ENCODE results near the gene MMS19. TPM values are rescaled to one million over a fixed set of nuclear protein-coding genes. Genes with fewer than 3 reads are reported as not detected.

The MMS19 gene
- total RNA-seq, 2 experiments from 2014 or later: 91.3 to 107 TPM

DNA sequence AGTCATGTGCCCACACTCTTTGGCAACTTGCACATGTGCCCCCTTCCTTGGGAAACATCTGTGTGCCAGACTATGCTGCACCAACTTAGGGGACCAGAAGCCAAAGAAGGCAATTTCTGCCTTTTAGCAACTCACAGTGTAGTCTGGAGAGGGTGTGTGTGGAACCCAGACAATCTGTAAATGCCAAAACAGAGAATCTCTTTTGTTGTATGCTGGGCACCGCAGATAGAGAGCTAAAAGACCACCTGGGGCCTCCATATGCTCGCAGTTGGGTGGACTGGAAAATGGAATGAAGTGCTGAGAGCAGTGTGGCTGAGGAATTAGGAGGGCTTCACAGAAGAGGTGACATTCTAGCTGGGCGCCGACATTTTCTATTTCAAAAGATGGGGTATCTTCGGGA is 26.9 kb upstream of the MMS19 start:
- Mint-ChIP-seq H3K36me3 (ENCODE audit: low read depth) (no peaks in the 10 kb centered on the region), H3K9me3 (ENCODE audit: low read depth) (no peaks in the 10 kb centered on the region), H3K27ac (no peak overlapping the region), H3K27me3 (no peaks in the 10 kb centered on the region), H3K4me3 (no peak overlapping the region), H3K4me1 (no peaks in the 10 kb centered on the region)
- DNase-seq: no peak
- POLR2A ChIA-PET: no interaction called here
- intact Hi-C loops (cut with DNase I, micrococcal nuclease): no loop called here
- ATAC-seq: no peak
- CTCF ChIA-PET: no interaction called here

DNA sequence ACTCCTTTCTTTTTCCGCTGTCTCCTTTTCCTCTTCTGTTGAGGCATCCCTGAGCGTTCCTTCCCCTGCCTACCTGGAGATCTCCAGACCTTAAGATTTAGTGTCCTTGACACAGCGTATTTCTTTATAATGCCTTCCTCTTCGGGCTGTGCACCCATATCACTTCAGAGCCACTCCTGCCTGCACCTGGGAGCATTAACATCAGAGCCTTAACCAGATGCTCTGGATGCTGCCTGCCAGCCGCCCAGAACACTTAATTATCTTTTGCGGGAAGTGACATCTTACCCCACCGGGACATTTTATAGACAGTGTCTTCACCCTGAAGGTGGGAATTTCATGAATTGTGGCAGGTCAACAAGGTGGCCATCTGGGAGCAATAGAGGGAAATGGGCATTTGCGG is 24.7 kb upstream of the MMS19 start:
- Mint-ChIP-seq H3K27ac (no peak overlapping the region), H3K27me3 (no peaks in the 10 kb centered on the region), H3K9me3 (ENCODE audit: low read depth) (no peaks in the 10 kb centered on the region), H3K4me3 (no peak overlapping the region), H3K36me3 (ENCODE audit: low read depth) (no peaks in the 10 kb centered on the region), H3K4me1 (no peaks in the 10 kb centered on the region)
- no peak for ATAC-seq
- ChIA-PET CTCF (interaction anchor here (1.5 to 1.6 kb wide), 2 partner anchors 11 to 13 kb away, joined by 4 to 8 read pairs; no protein-coding TSS in a partner anchor), POLR2A (no interaction called here)
- intact Hi-C loops (cut with DNase I, micrococcal nuclease): no loop called here
- DNase-seq: no peak

DNA sequence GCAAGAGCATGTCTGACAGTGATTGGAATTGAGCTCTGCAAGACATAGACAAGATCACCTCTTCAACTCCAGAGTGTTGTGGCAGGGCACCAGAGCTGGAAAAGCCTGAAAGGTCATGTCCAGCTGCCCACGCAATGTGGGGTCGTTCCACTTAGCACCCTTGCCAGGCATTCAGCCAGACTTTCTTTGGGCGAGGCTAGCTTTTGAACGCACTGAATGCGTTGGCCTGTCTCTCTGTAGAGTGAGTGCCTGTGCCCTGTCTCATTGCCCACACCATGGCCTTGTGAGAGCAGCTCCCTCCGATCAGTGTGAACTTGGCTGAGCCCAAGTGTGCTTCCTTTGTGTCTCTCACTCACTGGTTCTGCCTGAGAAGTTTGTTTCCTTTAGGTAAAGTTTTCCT is 23.8 kb upstream of the MMS19 start:
- no peaks in the 10 kb centered on the region for H3K9me3 Mint-ChIP-seq (ENCODE audit: low read depth)
- no peaks in the 10 kb centered on the region for H3K27me3 Mint-ChIP-seq
- no peaks in the 10 kb centered on the region for H3K36me3 Mint-ChIP-seq (ENCODE audit: low read depth)
- ATAC-seq (no peak), DNase-seq (no peak)
- intact Hi-C loops (cut with DNase I, micrococcal nuclease): no loop called here
- POLR2A ChIA-PET: no interaction called here
- no peak overlapping the region for H3K27ac Mint-ChIP-seq
- no peaks in the 10 kb centered on the region for H3K4me1 Mint-ChIP-seq
- H3K4me3 Mint-ChIP-seq: no peak overlapping the region
- CTCF ChIA-PET: interaction anchor here (0.5 to 1.6 kb wide), 5 partner anchors 12 to 307 kb away, joined by 3 to 8 read pairs (median 4); partner anchors contain the start of gene RRP12

DNA sequence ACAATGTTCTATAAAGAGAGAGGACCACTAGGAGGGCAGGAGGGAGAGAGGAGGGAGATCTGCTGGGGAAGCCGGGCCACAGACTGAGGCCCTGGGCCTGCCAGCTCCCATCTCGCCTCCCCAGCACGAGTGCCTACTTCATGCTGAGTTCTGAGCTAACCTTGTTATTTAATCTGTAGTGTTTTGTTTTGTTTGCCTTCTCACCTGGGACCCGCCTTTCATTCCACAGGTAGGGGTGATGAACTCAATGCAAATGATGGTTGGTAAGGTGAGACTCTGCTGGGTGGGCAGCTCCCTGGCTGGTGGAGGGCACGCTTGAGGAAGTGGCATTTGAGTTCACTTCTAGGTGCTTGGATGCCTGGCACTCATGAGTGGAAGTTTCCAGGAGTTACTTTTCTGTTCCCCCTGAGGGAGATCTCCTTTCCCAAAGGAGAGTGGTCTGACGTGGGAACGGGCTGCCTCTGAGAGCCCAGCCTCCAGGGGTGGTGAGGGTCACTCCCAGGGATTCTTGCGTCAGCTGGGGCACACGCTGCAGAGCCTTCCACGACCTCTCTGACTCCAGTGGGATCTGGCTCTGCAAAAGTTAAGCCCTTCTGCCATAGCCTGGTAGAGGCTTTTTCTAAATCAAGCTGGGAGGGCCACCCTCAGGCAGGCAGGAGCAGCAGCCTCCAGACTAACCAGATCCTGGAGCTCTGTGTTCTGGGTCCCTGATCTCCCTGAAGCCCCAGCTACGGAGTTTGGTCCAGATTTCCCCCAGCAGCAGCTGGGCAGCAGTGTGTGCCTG is 22.9 kb upstream of the MMS19 start:
- Mint-ChIP-seq H3K27ac (no peak overlapping the region), H3K4me3 (no peak overlapping the region), H3K27me3 (no peaks in the 10 kb centered on the region), H3K9me3 (ENCODE audit: low read depth) (no peaks in the 10 kb centered on the region), H3K4me1 (no peaks in the 10 kb centered on the region), H3K36me3 (ENCODE audit: low read depth) (no peaks in the 10 kb centered on the region)
- ATAC-seq: no peak
- DNase-seq: no peak
- intact Hi-C loops (cut with DNase I, micrococcal nuclease): no loop called here
- POLR2A ChIA-PET: no interaction called here
- CTCF ChIA-PET: interaction anchor here (0.5 to 1.5 kb wide), 7 partner anchors 13 to 464 kb away, joined by 3 to 8 read pairs (median 4); partner anchors contain the start of gene RRP12

DNA sequence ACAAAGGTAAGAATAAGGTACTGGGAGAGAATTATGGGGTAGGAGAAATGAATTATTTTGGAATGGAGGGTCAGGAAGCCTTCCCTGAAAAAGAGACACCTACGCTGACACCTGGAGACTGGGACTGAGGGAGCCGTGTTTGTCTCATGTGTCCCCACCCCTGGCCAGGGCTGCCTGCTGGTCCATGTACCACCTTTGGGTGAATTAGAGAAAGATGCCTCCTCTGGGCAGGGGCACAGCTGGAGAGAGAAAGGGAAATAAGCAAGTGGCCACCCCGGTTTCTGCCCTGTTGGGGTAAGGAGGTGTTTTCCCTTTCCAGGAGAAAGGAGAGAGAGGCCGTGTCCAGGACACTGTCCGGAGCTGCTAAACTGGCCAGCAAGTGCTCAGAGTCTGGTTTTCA is 22.3 kb upstream of the MMS19 start:
- Mint-ChIP-seq H3K27ac (no peak overlapping the region), H3K4me1 (no peaks in the 10 kb centered on the region), H3K9me3 (ENCODE audit: low read depth) (no peaks in the 10 kb centered on the region), H3K4me3 (no peak overlapping the region), H3K36me3 (ENCODE audit: low read depth) (no peaks in the 10 kb centered on the region), H3K27me3 (no peaks in the 10 kb centered on the region)
- ChIA-PET POLR2A (no interaction called here), CTCF (interaction anchor here (0.5 to 1.0 kb wide), 3 partner anchors 214 to 464 kb away, joined by 3 to 5 read pairs (median 4); no protein-coding TSS in a partner anchor)
- no peak for DNase-seq
- intact Hi-C loops (cut with DNase I, micrococcal nuclease): no loop called here
- ATAC-seq: no peak

DNA sequence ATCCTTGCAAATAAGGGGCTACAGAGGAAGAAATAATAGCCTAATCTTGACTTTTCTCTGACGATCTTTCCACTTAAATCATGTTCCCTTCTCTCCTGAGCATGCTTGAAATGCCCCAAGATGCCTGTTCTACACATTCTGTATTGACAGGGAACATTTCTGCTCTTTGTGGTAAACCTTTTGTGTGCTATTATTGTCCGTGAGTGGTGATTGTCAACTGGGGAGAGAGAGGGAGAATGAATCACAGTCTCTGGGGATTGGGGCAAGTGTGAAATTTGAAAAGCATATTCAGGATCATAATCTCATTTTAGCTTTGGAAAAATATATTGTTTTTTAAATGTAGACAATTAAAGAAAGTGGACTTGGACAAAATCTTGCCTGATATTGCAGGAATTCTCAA is 21.1 kb upstream of the MMS19 start:
- no peak for ATAC-seq
- H3K4me3 Mint-ChIP-seq: no peak overlapping the region
- no peak overlapping the region for H3K27ac Mint-ChIP-seq
- H3K27me3 Mint-ChIP-seq: no peaks in the 10 kb centered on the region
- intact Hi-C loops (cut with DNase I, micrococcal nuclease): no loop called here
- H3K9me3 Mint-ChIP-seq (ENCODE audit: low read depth): no peaks in the 10 kb centered on the region
- no peaks in the 10 kb centered on the region for H3K36me3 Mint-ChIP-seq (ENCODE audit: low read depth)
- POLR2A ChIA-PET: no interaction called here
- H3K4me1 Mint-ChIP-seq: no peaks in the 10 kb centered on the region
- CTCF ChIA-PET: no interaction called here
- DNase-seq: no peak

DNA sequence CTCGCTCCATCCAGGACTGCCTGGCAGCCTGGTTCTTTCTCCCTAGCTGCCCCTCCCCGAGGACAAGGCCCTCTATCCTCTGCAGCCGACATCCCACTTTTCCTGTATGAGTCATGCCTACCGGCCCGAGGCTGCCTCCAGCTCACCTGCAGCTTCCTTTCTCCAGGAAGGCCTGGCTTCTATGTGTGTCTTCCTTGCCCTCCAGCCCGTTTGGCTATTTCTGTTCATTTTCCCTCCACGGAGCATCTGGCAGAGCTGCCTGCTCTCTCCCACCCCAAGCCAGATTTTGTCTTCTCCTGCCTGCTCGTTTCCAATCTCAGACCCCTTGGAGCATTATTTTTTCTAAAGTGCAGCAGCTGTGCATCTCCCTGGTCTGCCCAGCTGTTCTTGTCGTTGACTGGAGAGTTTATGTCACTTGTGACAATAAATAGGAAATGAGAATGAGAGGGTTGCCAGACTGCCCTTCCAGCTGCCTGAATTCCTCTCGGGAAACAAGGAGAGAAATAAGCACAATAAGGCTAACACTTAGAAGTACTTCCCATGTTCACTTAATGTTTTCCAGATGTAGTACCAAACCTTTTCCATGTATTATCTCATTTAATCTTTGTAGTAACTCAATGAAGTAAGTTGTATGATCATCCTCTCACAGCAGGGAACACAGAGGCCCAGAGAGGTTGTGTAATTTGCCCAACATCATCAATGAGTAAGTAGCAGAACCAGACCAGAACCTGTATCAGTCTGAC is 20.2 kb upstream of the MMS19 start:
- no peak for DNase-seq
- no peak overlapping the region for H3K4me3 Mint-ChIP-seq
- POLR2A ChIA-PET: no interaction called here
- intact Hi-C loops (cut with DNase I, micrococcal nuclease): no loop called here
- H3K36me3 Mint-ChIP-seq (ENCODE audit: low read depth): no peaks in the 10 kb centered on the region
- H3K9me3 Mint-ChIP-seq (ENCODE audit: low read depth): no peaks in the 10 kb centered on the region
- H3K27me3 Mint-ChIP-seq: no peaks in the 10 kb centered on the region
- no peaks in the 10 kb centered on the region for H3K4me1 Mint-ChIP-seq
- no peak overlapping the region for H3K27ac Mint-ChIP-seq
- CTCF ChIA-PET: interaction anchor here (0.8 kb wide), 1 partner anchor 35 kb away, joined by 3 read pairs; no protein-coding TSS in a partner anchor
- ATAC-seq: no peak

DNA sequence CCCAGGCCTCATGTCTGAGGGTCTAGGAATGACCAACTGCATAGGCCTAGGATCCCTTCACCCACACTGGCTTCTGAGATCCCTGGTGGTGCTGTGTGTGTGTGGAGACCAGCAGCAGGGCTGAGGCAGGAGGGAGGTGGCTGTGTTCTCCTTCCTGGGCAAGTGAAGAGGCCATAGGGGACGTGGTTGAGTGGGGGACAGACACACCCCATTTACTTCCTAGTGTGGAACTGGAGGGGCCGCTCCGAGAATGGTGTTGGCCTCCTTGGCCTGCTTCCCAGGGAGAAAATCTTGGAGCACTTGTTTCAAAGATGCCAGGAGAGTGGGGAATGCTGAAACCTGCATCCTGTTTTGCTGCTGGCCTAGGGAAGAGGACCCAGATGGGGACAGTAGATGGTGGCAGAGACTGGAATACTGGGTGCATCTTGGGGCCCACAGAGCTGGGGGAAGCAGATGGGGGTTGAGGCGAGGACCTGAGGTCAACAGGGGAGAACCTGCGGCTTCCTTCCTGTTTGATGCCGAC is 19.6 kb upstream of the MMS19 start:
- POLR2A ChIA-PET: no interaction called here

DNA sequence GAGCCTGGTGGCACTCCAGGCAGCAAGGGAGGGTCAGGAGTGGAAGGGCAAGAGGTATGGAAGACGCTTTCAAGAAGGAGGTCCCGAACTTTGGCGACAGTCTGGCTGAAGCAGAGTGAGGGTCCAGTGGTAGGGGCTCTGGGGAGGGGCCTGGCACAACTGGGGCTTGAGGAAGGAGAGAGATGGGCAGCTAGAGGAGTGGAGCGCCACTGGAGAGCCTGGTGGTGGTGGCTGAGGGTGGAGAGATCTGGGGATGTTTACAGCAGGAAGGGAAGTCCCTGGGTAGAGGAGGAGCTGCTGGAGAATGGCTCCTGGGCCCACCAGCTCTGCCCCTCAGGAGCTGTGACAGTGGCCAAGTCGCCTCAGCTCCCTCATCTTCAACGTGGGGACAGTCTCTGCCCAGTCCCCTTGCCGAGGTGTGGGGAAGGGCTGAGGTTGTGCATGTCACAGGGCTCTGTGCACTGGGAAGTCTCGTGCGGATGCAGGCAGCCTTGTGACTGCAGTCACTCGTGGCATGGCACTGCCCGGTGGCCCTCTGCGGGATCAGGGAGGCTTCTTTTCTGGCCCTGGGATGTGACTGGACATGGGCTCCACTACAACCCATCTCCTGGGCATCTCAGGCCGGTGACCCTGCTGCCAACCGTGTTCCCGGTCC is 19.0 kb upstream of the MMS19 start:
- Mint-ChIP-seq H3K27me3 (peaks cover 2% of the 10 kb centered on the region), H3K27ac (no peak overlapping the region), H3K4me1 (no peaks in the 10 kb centered on the region), H3K36me3 (ENCODE audit: low read depth) (no peaks in the 10 kb centered on the region), H3K9me3 (ENCODE audit: low read depth) (no peaks in the 10 kb centered on the region), H3K4me3 (no peak overlapping the region)
- ATAC-seq (no peak), DNase-seq (no peak)
- CTCF ChIA-PET: interaction anchor here (0.6 to 1.3 kb wide), 2 partner anchors 17 to 88 kb away, joined by 3 to 6 read pairs; no protein-coding TSS in a partner anchor
- POLR2A ChIA-PET: no interaction called here
- intact Hi-C loops (cut with DNase I, micrococcal nuclease): no loop called here

More for the DNA sequence above, 19.6 kb upstream of the MMS19 start:
- Mint-ChIP-seq H3K4me3 (no peak overlapping the region), H3K9me3 (ENCODE audit: low read depth) (no peaks in the 10 kb centered on the region), H3K36me3 (ENCODE audit: low read depth) (no peaks in the 10 kb centered on the region), H3K27me3 (peaks cover 2% of the 10 kb centered on the region), H3K27ac (no peak overlapping the region), H3K4me1 (no peaks in the 10 kb centered on the region)
- ATAC-seq: no peak
- CTCF ChIA-PET: interaction anchor here (0.8 kb wide), 1 partner anchor 35 kb away, joined by 3 read pairs; no protein-coding TSS in a partner anchor
- no peak for DNase-seq
- intact Hi-C loops (cut with DNase I, micrococcal nuclease): no loop called here

DNA sequence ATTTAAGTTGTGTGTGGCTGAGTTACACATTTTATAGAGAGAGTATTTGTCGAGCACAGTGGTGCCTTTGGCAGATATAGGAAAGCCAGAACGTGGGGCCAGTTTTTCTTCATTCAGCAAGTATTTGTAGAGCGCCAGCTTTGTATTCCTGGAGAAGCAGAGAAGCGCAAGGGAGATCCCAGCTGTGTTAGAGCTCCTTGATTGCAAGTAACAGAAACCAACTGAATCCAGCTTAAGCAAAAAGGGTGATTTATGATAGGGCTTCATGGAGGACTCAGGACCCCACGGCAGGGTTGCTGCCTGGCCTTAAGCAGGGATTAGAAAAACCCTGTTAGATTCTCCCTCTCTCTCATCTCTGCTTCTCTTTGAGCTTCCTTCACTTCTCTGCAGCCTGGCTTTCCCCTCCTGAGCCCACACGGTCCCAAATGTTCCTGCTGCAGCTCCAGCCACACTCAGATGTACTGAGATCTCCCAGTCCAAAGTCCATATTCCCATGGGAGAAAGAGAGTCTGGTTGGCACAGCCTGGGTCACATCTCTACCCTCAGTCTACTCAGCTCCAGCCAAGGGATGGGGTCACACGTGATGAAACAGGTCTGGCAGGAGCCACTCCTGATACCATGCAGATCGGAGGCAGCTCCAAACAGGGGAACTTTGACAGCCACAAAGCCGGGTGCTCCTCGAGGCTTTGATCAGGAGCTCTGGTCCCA is 17.2 kb upstream of the MMS19 start:
- Mint-ChIP-seq H3K27me3 (peaks cover 2% of the 10 kb centered on the region), H3K9me3 (ENCODE audit: low read depth) (no peaks in the 10 kb centered on the region), H3K4me3 (no peak overlapping the region), H3K36me3 (ENCODE audit: low read depth) (no peaks in the 10 kb centered on the region), H3K4me1 (no peaks in the 10 kb centered on the region), H3K27ac (no peak overlapping the region)
- ATAC-seq (no peak), DNase-seq (no peak)
- CTCF ChIA-PET: interaction anchor here (0.6 to 0.7 kb wide), 3 partner anchors 39 to 194 kb away, joined by 3 read pairs; no protein-coding TSS in a partner anchor
- intact Hi-C loops (cut with DNase I, micrococcal nuclease): no loop called here
- POLR2A ChIA-PET: no interaction called here

DNA sequence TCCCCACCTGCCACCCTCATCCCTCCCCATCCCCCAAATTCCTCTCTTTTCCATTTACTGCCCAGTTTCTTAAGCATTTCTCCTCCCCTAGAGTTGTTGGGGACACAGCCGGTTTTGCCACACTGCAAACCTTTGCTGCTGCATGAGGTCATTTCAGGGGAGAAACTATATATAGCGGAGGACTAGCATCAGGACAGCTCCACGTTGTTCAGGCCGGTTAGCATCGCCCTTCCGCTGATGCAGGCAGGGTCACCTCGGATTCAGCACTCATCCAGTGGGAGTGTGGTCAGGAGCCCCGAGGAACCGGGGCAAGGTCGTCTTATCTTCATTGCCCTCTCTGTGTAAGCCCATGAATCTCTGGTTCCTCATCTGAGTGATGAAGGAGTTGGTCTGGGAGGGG is 16.1 kb upstream of the MMS19 start:
- no peaks in the 10 kb centered on the region for H3K4me1 Mint-ChIP-seq
- ATAC-seq (no peak), DNase-seq (no peak)
- POLR2A ChIA-PET: no interaction called here
- no peaks in the 10 kb centered on the region for H3K36me3 Mint-ChIP-seq (ENCODE audit: low read depth)
- H3K9me3 Mint-ChIP-seq (ENCODE audit: low read depth): no peaks in the 10 kb centered on the region
- H3K4me3 Mint-ChIP-seq: no peak overlapping the region
- H3K27ac Mint-ChIP-seq: no peak overlapping the region
- CTCF ChIA-PET: no interaction called here
- intact Hi-C loops (cut with DNase I, micrococcal nuclease): no loop called here
- peaks cover 2% of the 10 kb centered on the region for H3K27me3 Mint-ChIP-seq

Measured in activated CD4-positive, alpha-beta T cell treated with anti-CD3 and anti-CD28 coated beads for 36 hours (primary cell).